Activated T-cell treated with anti-CD3 and anti-CD28 coated beads, Interleukin-2, amount 50 U/mL, for 24 hours (primary cell): ENCODE measurements around the gene ORM2.
A peak's percentile ranks its signal among the peaks of the same experiment; 100 is the strongest.

Experiments
- DNase-seq: peaks from one replicate; pipeline ENCODE4 v3.0.0-alpha.2; 2020
- H3K27ac Mint-ChIP-seq: 2 replicates; pipeline ENCODE4 v1.8.0; 2020; ENCODE audit warnings: mild to moderate bottlenecking, mixed read lengths
- H3K27me3 Mint-ChIP-seq: 2 replicates; pipeline ENCODE4 v1.8.0; 2020; ENCODE audit warnings: mixed read lengths
- H3K36me3 Mint-ChIP-seq: 2 replicates; pipeline ENCODE4 v1.8.0; 2020; ENCODE audit warnings: low read depth, mixed read lengths
- H3K4me1 Mint-ChIP-seq: 2 replicates; pipeline ENCODE4 v1.8.0; 2020; ENCODE audit warnings: low read depth, mixed read lengths
- H3K4me3 Mint-ChIP-seq: 2 replicates; pipeline ENCODE4 v1.8.0; 2020; ENCODE audit warnings: mild to moderate bottlenecking, moderate library complexity, mixed read lengths
- H3K9me3 Mint-ChIP-seq: 2 replicates; pipeline ENCODE4 v1.8.0; 2020; ENCODE audit warnings: mixed read lengths

The ORM2 gene

DNA sequence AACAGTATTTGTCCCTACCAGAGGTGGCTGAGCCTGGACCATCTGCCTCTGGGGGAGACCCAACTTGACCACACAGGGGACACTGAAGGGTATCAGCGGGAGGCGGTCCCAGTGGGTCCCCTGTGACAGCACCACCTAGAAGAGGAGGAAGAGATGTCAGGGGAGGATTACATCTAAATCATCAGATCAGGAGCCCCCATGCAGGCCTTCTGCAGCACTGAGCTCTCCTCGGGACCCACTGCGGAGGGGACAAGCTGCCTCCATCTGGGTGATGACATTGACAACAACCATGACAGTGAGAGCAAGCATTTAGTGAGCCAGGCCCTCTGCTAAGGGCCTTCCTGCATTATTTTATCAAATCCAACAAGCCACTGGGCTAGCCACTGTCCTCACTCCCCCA is 12.3 kb downstream of the ORM2 start:
- Mint-ChIP-seq H3K4me1 (peaks cover 23% of the 10 kb centered on the region), H3K4me3 (no peak overlapping the region), H3K27me3 (no peaks in the 10 kb centered on the region), H3K36me3 (peaks cover 96% of the 10 kb centered on the region), H3K9me3 (no peaks in the 10 kb centered on the region), H3K27ac (peak overlapping the region; percentile 88)
- no peak for DNase-seq

DNA sequence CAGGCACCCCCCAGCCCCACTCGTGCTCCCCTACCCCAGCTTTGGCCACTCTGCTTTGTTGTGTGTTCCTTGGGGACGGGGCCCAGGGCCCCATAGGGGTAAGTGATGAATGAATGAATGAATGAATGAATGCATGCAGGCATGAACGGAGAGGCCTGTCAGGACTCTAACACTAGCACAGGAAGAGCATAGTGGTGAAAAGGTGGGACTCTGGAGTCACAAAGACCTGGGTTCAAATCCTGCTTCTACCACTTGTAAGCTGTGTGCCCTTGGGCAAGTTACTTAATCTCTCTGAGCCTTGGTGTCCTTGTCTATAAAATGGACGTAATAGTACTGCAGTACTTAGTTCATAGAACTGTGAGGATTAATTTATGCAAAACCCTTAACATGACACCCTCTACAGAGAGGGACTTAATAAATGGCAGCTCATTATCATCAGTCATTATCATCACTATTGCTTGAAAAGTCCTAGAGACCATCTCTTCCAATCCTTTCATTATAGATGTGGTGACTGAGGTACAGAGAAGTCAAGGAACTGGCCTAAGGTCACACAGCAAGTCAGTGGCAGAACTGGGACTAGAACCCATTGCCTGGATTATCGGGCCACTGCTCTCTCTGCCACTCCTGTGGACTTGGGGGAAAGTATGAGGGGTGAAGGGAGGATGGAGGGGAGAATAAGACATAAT is 13.2 kb downstream of the ORM2 start:
- peaks cover 95% of the 10 kb centered on the region for H3K36me3 Mint-ChIP-seq
- no peak for DNase-seq
- peaks cover 28% of the 10 kb centered on the region for H3K4me1 Mint-ChIP-seq
- H3K9me3 Mint-ChIP-seq = no peaks in the 10 kb centered on the region
- H3K27me3 Mint-ChIP-seq = no peaks in the 10 kb centered on the region
- H3K4me3 Mint-ChIP-seq = no peak overlapping the region
- H3K27ac Mint-ChIP-seq = peak overlapping the region; percentile 74

DNA sequence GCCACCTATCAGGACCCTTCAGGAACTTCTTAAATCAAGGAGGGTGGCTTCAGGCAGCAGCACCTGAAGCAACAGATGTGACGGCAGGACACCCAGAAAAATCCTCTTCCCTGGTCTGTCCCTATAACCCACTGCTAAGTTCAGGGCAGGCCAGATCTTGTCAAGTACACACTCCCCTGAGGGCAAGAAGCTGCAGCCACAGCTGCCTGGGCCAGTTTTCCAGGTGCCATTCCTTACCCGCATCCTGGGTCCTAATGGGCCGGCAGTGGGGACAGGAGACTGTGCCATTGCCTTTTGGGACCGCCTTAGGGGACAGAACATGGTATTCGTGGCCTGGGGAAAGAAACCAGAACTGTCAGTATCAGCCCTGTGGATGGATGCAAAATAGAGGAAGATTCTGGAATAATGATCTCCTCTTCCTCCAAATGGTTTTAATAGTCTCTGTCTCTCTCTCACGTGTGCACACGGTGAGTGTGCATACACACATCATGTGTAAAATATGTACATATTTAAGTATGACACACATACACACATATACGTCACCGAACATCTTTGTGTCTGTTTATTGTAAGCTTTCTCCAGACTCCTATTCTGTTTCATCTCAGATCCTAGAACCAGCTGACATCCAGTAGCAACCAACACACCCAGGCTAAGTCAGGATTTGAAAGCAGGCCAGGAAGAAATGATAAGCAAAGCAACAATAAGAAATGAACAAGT is 14.0 kb downstream of the ORM2 start:
- H3K27ac Mint-ChIP-seq = peak overlapping the region; percentile 74
- H3K4me1 Mint-ChIP-seq = peaks cover 34% of the 10 kb centered on the region
- no peaks in the 10 kb centered on the region for H3K9me3 Mint-ChIP-seq
- peaks cover 95% of the 10 kb centered on the region for H3K36me3 Mint-ChIP-seq
- no peak overlapping the region for H3K4me3 Mint-ChIP-seq
- no peak for DNase-seq
- no peaks in the 10 kb centered on the region for H3K27me3 Mint-ChIP-seq

DNA sequence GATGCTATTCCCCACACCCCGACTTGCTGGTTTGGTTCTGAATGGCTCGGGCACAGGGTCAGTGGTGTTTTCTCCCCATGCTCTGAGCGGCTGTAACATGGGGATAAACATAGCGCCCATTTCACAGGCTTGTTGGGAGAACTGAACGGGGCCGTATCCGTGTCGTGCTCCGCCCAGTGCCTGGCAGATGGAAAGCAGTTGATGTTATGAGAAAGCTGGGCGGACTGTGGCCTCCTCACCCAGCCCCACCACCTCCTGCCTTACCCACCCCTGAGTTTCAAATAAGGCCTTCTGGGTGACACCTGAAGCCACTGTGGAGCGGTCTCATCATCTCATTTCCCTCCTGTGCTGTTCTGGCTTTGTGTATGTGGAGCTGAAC is 14.5 kb downstream of the ORM2 start:
- H3K27me3 Mint-ChIP-seq = no peaks in the 10 kb centered on the region
- H3K4me1 Mint-ChIP-seq = peaks cover 35% of the 10 kb centered on the region
- no peak for DNase-seq
- peaks cover 95% of the 10 kb centered on the region for H3K36me3 Mint-ChIP-seq
- H3K27ac Mint-ChIP-seq = peak overlapping the region; percentile 80
- H3K9me3 Mint-ChIP-seq = no peaks in the 10 kb centered on the region
- H3K4me3 Mint-ChIP-seq = no peak overlapping the region

DNA sequence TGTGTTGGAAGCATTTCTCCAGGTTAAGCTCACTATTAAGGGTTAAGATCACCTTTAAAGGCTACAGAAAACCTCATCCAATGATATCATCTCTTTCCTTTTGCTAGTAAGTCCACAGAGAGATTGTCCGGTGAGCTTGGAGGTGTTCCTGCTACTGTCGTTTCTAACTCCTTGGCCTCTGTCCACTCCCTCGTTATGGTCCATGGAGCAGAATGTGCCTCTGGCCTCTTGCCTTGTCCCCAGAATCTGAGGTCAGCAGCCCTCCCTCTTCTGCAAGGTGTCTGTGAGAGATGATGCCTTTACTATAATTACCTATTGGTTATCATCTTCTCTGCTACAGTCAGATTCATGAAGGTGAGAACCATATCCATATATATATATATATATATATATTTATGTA is 15.0 kb downstream of the ORM2 start:
- Mint-ChIP-seq H3K36me3 (peaks cover 95% of the 10 kb centered on the region), H3K4me3 (no peak overlapping the region), H3K9me3 (no peaks in the 10 kb centered on the region), H3K4me1 (peaks cover 39% of the 10 kb centered on the region), H3K27ac (peak overlapping the region; percentile 80), H3K27me3 (no peaks in the 10 kb centered on the region)
- no peak for DNase-seq

DNA sequence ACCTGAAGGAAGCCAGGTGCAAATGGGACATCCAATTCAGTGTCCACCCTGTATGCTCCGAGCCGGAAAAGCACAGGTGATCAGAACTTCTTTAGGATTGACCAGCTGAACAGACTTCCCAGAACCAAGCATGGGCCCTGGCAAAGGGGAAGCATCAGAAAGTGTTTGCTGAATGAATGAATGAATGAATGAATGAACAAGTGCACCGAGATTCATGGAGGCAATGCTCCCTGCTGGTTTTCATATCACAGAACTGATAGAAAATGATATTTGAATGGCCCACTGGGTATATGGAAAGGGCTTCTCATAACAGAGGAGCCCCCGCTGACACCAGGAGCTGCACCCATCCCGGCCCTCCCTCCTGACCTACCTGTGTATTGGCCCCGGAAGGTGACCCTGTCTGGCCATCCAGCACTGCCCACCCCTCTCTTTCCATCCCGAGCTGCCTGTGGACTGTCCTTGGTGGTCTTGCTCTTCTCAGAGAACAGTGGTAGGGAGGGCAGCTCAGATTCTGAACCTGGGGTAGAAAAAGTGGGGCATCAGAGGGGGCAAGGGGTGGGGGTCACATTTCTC is 15.9 kb downstream of the ORM2 start:
- Mint-ChIP-seq H3K27me3 (no peaks in the 10 kb centered on the region), H3K27ac (peak overlapping the region; percentile 87), H3K4me3 (no peak overlapping the region), H3K36me3 (peaks cover 95% of the 10 kb centered on the region), H3K4me1 (peaks cover 44% of the 10 kb centered on the region), H3K9me3 (no peaks in the 10 kb centered on the region)
- DNase-seq = no peak

DNA sequence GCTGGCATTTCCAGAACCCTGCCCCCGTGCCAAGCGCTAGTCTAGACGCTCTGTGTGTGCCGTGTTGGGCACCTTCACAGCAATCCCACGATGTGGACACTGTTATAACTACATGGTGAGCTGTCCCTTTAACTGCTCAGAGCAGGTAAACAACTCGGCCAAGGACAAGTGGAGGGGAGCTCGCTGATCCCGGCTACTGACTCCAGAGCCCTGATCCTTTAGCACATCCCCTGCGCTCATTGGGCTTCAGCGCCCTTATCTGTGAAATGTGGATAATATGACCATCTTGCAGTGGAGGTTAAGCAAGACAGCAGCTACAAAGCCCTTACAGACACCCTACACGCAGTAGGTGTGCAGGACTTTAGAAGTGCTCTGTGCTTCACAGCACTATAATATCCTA is 16.5 kb downstream of the ORM2 start:
- Mint-ChIP-seq H3K27ac (peak overlapping the region; percentile 87), H3K4me1 (peaks cover 47% of the 10 kb centered on the region), H3K4me3 (no peak overlapping the region), H3K9me3 (no peaks in the 10 kb centered on the region), H3K36me3 (peaks cover 95% of the 10 kb centered on the region), H3K27me3 (no peaks in the 10 kb centered on the region)
- no peak for DNase-seq

DNA sequence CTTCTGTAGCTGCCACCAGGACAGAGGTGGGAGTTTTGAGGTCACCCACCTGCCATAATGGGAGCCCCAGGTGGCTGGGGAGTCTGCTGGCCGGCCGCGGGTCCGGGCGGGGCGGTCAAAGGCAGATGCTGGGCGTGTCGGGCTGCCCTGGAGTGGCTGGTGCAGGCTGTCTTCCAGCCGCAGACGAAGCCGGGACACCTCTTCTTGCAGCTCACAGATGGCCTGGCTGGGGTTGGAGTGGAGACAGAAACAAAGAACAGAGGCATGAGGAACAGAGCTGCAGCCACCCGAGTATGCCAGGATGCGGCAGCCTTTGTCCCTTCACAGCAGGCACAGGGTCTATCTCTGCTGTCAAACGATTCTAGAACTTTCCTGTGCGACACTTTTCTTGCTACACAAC is 18.0 kb downstream of the ORM2 start:
- Mint-ChIP-seq H3K27ac (peak overlapping the region; percentile 96), H3K9me3 (no peaks in the 10 kb centered on the region), H3K36me3 (peaks cover 94% of the 10 kb centered on the region), H3K4me1 (peaks cover 52% of the 10 kb centered on the region), H3K27me3 (no peaks in the 10 kb centered on the region), H3K4me3 (no peak overlapping the region)
- no peak for DNase-seq

DNA sequence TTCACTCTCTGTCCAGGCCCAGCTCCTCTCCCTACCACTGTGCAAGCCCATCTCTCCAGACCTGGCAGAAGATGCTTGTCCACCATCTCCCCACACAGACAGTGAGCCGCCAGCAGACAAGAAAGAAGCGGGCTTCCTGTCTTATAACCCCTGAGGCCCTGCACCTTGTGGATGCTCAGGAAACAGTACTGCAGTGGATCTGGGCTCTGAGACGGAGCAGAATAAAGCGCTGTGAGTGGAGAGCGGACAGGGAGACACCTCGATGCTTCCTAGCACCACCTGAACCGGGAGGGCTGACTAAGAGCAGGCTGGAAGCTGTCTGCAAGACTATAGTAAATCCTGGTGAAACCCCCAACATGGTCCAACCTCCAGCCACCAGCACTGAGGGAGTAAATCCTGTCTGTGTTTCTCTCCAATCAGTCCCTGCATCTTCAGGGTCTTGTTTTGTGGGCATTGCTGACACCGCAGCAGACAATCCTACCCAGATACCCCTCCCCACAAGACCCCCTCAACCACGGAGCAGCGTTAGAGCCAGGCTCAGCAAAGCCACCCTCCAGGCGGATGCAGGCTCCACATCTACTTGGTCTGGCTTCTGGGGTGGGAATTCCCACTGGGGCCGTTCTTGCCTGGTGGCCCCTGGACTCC is 18.7 kb downstream of the ORM2 start:
- Mint-ChIP-seq H3K27me3 (no peaks in the 10 kb centered on the region), H3K4me3 (peak overlapping the region; percentile 42), H3K27ac (peak overlapping the region; percentile 96), H3K36me3 (peaks cover 94% of the 10 kb centered on the region), H3K9me3 (no peaks in the 10 kb centered on the region), H3K4me1 (peaks cover 57% of the 10 kb centered on the region)
- no peak for DNase-seq

DNA sequence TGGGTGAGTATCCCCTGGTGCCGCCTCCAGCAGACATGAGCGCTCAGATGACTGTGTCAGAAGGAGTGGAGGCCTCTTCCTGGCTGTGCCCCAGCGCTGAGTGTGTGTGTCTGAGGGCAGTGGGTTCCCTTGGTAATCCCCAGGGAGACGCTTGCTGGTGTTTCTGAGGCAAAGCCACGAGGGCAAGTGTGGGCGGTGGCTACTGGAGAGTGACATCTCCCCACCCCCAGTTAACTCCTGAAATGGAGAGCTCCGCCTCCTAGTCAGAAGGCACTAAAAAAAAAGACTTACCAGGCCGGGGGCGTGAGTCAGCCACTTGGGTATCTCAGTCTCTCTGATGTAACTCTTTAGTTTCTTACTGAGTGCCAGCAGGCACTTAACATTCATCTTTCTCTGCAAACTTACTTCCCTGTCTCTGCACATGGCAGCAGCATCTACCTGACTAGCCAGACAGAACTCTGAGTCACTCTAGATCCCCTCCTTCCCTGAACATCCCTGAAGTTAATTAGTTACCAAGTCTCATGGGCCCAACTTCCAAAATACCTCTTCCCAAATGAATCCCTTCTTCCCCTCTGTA is 19.3 kb downstream of the ORM2 start:
- peaks cover 61% of the 10 kb centered on the region for H3K4me1 Mint-ChIP-seq
- H3K27ac Mint-ChIP-seq = peak overlapping the region; percentile 96
- H3K9me3 Mint-ChIP-seq = no peaks in the 10 kb centered on the region
- peaks cover 93% of the 10 kb centered on the region for H3K36me3 Mint-ChIP-seq
- peak; percentile 88 for DNase-seq
- peak overlapping the region; percentile 42 for H3K4me3 Mint-ChIP-seq
- H3K27me3 Mint-ChIP-seq = no peaks in the 10 kb centered on the region

DNA sequence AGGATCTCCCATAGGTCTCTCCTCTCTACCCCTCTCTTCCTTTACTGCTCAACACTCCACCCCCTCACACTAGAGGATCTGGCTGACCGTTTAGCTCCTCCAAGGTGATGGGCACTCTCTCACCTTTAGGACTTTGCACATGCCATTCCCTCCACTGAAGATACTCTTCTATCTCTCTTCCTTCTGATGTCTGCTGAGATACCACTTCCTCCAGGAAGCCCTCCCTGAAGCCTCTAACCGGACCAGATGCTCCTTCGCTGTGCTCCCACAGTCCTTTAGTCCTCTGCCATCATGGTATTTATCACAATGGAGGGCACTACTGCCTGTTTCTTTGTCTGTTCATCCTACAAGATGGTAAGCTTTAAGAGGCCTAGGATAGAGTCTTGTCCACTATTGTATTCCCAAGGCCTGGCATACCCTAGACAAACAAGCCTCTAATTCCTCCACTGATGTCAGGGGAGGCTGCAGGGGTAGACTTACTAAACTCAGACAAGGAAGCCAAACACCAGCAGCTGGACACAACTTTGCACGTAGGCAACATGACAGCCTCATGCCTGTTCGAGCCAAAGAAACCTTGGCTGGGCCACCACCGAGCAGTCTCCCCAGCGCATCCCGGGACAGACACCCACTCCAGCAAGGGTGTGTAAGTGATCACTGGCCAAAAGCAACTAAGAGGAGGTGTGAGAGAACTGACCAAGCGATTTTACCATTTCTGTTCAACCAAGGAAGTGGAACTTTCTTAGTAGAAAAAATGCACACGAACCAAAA is 20.2 kb downstream of the ORM2 start:
- Mint-ChIP-seq H3K36me3 (peaks cover 89% of the 10 kb centered on the region), H3K9me3 (no peaks in the 10 kb centered on the region), H3K27ac (peak overlapping the region; percentile 96), H3K4me3 (no peak overlapping the region), H3K4me1 (peaks cover 64% of the 10 kb centered on the region), H3K27me3 (no peaks in the 10 kb centered on the region)
- DNase-seq = no peak

DNA sequence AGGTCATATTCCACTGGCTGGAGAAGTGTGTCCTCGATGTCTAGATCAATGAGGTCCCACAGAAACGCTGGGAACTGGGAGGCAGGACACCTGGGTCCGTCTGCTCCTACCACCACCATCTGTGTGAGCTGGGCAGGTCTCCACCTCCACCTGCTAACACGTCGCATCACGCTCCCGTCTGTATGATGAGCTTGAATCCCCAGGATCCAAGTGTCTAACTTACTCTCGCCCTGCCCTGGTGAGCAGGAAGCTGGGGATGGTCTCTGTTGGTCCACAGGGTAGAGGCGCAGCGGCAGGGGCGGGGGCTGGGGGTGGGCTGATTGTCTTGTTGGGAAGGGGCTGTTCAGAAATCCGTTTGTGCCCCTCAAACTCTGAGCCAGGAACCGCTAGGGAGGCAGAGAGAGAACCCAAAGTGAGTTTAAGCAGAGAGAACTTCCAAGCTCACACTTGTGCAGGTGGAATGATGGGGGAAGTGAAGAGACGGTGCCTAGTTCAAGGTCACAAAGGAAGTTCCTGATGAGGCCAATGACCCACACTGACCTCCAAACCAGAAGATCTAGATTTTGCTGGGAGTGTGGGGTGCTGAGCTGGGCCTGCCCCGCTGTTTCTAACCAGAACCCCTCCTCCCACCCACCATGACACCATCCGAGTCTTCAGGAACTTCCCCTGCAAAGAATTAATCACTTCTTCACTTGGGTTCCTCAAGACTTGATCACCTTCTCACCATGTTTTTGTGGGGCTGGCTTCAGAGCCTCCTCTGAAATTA is 21.1 kb downstream of the ORM2 start:
- no peak overlapping the region for H3K4me3 Mint-ChIP-seq
- H3K9me3 Mint-ChIP-seq = no peaks in the 10 kb centered on the region
- H3K4me1 Mint-ChIP-seq = peaks cover 67% of the 10 kb centered on the region
- DNase-seq = no peak
- H3K27ac Mint-ChIP-seq = peak overlapping the region; percentile 96
- peaks cover 90% of the 10 kb centered on the region for H3K36me3 Mint-ChIP-seq
- H3K27me3 Mint-ChIP-seq = no peaks in the 10 kb centered on the region

DNA sequence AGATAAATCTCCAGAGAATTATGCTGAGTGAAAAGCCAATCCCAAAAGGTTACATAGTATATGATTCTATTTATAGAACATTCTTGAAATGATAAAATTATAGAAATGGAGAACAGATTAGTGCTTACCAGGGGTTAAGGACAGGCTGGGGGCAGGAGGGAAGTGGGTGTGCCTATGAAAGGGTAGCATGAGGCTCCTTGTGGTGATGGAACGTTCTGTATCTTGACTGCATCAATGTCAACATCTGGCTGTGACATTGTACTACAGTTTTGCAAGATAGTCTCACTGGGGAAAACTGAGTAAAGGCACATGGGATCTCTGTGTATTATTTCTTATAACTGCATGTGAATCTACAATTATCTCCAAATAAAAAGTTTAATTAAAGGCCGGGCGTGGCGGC is 22.3 kb downstream of the ORM2 start:
- Mint-ChIP-seq H3K36me3 (peaks cover 90% of the 10 kb centered on the region), H3K27ac (peak overlapping the region; percentile 82), H3K27me3 (no peaks in the 10 kb centered on the region), H3K4me3 (no peak overlapping the region), H3K9me3 (no peaks in the 10 kb centered on the region), H3K4me1 (peaks cover 65% of the 10 kb centered on the region)
- DNase-seq = no peak
